ENCODE measurements around the gene TRIM41.
"Not testable (repeated sequence)": the region's sequence is repeated elsewhere in the genome, so short reads cannot be mapped to it uniquely, and the experiment has no call there.

The TRIM41 gene

DNA sequence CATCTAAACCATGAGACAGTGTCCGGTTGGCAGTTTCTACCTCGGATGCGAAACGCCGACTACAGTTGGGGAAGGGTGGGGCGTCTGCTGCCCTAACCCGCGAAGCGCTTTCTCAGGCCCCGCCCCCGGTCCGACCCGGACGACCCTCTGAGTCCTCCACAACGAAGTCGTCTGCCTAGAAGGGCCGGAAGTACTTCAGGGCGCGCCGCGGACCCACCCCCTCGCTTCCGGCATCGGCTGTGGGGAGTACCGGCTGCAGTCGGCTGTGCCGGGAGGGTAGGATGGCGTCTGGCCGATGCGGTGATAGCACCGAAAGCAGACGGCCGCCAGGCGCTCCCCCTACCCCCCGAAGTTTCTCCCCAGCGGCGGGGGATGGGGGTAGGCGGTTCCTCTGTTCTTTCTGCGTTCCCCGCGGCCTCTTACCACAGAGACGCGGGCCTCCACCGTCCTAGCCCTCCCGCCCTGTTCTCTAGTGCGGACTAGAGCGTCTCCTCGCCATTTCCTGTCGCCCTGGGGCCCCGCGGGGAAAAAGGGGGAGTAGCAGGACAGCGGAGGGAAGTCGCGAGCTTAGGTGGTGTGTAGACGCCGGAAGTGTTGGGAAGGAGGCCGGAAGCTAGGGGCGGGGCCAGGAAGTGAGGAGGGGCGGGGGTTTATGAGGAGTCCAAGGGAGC lies at the start of gene TRIM41:
Gene TRIM41 (plus strand): TSS at position 224 of the 671 bp plus-strand sequence. CDS start 719 bp downstream, outside the sequence.
- peak; percentile 99 for DNase-seq

DNA sequence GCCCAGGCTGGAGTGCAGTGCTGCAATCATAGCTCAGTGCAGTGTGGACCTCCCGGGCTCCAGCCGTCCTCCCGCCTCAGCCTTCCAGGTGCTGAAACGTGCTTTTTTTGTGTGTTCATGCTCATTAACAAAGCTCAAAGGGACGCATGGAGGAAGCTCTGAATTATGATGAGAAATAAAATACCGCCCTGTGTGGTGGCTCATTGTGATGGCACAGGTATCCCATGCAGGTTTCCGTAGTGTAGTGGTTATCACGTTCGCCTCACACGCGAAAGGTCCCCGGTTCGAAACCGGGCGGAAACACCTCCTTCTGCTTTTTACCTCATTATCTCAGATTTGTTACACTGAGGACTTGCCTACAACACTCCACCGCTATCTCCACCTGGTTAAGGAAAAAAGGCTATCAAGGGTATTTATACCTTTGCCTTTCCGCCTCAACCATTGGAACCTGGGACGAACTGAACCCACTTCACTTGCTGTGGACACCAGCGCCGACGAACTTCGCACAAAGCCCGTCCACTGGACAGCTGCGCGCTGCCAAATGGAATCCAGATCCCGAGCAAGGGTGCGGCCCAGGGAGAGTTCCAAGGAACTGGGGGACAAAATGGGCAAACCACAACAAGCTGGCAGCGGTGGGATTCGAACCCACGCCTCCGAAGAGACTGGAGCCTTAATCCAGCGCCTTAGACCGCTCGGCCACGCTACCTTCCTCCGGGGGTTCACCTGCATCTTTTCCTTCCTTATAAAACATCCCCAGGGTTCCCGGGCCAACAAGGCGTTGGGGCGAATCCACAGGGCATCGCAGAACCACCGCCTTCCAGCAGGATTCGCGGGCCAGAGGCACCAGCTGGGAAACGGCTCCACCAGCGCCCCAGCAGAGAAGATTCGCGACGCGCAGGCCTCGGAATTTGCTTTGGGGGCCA lies 49.4 kb upstream of the TRIM41 start:
- DNase-seq = peak; percentile 81

DNA sequence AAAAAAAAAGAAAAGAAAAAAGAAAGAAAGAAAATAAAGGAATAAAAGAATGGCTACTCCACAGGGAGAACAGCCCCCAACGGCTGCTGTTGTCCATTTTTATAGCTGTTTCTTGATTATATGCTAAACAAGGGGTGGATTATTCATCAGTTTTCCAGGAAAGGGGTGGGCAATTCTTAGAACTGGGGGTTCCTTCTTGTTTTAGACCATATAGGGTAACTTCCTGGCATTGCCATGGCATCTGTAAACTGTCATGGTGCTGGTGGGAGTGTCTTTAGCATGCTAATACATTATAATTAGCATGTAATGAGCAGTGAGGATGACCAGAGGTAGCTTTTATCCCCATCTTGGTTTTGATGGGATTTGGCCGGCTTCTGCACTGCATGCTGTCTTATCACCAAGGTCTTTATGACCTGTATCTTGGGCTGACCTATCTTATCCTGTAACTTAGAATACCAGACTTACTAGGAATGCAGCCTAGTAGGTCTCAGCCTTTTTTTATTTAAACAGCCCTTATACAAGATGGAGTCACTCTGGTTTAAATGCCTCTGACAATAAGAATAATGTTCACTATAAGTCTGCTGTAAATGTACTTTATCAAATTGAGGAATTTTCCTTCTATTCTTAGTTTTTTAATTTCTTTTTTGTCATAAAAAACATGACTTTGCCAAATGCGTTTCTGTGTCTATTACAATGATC lies 46.7 kb upstream of the TRIM41 start:
- no peak for DNase-seq

DNA sequence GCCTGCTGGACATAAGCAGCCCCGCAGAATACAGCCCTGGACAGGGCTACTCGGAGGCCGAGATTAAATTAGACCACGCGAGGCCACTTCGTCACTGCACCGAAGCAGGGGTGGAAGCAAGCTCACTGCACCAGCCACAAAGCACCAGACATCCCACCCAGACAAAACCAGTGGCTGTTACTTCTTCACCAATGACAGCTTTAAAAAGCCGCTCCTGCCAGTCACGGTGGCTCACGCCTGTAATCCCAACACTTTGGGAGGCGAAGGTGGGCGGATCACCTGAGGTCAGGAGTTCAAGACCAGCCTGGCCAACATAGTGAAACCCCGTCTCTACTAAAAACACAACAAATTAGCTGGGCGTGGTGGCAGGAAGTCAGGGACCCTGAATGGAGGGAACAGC lies 45.5 kb upstream of the TRIM41 start:
- DNase-seq = not testable (repeated sequence)

DNA sequence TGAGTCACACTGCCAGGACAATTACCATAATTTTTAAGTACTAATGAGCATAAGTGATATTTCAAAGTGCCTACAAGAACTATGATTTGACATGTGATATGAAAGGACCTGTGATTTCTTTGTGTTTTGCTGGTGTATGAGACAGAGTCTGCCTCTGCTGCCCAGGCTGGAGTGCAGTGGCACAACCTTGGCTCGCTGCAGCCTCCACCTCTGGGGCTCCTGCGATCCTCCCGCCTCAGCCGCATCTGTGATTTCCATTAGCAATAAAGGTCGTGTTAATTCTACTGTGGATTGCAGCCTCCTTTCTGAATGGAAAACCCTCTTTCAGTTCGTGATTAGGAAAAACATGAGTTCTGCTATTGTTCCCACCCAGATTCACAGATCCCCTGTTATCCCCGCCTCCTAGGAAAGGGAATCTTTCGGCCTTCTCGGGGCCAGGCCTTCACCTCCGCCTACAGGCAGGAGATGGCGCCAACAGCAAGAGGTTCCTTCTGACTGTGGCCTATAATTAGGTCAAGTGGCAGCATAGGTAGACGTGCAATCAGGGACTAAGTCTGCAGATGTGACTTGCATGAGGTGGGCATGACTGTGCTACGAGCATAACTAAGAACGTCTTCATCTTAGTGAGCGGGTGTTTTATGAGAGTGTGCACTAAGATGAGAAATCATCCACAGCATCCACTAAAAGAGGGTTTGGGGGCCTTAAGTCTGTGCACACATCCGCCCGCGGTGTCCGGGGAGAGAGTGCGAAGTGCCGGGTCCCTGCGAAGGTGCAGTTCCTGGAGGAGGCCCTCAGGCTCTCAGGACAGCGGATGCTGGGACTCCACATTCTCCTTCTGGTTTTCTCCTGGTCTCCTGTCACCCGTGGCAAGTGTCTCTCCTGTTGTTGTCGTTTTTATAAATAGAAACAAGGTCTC lies 41.2 kb upstream of the TRIM41 start:
- peak; percentile 85 for DNase-seq

DNA sequence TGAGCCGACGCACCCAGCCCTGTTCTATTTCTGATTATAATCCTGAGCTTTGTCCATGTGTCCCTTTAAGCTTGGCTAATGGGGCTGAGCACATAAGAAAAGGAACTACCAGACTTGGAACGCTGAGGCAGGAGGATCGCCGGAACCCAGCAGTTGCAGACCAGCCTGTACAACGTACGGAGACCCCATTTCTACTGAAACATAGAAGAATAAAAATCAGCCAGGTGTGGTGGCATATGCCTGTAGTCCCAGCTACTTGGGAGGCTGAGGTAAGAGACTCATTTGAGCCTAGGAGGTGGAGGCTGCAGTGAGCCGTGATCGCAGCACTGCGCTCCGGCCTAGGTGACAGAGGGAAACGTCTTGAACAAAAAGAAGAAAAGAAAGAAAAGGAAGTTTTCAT lies 40.4 kb upstream of the TRIM41 start:
- no peak for DNase-seq

DNA sequence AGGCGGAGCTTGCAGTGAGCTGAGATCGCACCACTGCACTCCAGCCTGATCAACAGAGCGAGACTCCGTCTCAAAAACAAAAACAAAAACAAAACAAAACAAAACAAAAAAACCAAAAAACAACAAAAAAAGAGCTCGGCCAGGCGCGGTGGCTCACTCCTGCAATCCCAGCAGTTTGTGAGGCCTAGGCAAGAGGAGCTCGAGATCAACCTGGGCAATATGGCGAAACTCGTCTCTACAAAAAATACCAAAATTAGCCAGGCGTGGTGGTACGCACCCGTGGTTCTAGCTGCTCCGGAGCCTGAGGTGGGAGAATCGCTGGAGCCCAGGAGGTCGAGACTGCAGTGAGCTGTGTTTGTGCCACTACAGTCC lies 38.2 kb upstream of the TRIM41 start:
- no peak for DNase-seq

DNA sequence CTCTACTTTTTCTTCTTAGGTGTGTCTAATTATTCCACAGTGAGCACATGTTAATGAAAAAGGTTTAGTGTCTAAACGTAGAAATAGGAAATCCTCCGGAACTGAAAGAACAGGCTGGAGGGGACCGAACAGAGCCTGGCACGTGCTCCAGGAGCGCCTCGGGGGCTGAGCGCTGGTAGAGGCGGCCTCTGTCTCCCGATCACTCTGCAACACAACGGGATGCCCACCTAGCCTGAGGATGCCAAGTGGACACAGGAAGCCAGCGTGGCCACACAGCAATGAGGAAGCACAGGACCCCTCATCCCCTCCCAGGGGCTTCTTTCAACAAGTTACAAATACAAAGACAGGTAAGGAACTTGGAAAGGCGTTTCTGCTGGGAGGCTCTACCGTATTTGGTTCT lies 37.5 kb upstream of the TRIM41 start:
- no peak for DNase-seq

DNA sequence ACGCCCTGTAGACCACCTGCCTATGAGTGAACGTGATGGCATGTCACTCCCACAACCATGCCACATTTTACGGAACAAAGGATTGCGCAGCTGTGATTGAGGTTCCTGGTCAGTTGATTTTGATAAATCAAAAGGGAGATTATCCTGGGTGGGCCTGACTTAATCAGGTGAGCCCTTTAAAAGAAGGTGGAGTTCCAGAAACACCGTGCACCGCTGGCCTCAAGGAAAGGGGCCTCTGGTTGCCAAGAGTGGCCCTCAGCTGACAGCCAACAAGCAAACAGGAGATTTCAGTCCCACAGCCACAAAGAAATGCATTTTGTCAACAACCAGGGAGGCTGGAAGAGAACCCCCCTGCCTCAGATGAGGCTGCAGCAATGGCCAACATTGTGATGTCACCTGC lies 37.1 kb upstream of the TRIM41 start:
- DNase-seq = peak; percentile 0

DNA sequence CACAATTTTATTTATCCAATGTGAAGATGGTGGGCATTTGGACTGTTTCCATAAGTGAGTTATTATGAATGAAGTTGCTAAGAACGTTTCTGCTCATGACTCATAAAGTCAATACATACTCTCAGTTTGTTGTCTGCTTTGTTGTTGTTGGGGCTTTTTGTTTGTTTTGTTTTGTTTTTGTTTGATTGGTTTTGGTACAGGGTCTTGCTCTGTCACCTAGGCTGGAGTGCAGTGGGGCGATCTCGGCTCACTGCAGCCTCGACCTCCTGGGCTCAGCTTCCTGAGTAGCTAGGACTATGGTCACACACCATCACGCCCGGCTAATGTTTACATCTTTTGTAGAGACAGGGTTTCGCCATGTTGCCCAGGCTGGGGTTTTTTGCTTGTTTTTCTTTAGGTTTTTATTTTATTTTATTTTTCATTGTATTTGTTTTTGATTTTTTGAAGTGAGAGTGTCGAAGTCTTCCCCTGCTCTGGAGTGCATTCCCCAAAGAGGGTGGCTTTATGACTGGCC lies 36.0 kb upstream of the TRIM41 start:
- DNase-seq = no peak

DNA sequence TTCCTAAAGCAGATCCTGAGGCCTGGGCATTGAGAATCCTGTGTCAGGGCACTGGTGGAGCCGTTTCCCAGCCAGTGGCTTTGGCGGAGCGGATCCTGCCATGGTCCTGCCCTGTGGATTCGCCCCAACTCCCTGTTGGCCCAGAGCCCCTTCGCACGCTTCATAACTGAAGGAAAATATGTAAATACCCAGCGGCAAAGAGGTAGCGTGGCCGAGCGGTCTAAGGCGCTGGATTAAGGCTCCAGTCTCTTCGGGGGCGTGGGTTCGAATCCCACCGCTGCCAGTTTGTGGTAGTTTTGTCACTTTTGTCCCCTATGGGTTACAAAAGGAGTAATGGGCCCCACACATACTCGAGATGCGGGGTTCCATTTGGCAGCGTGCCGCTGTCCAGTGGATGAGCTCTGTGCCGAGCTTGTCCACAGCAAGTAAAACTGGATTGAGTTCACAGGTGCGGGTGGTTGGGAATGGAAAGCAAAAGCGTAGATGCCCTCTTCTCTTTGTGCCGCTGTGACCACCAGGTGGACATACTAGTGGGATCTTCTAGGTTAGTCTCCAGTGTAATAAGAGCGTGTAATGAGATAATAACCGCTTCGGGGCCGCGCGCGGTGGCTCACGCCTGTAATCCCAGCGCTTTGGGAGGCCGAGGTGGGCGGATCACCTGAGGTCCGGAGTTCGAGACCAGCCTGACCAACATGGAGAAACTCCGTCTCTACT lies 35.4 kb upstream of the TRIM41 start:
- DNase-seq = peak; percentile 83

DNA sequence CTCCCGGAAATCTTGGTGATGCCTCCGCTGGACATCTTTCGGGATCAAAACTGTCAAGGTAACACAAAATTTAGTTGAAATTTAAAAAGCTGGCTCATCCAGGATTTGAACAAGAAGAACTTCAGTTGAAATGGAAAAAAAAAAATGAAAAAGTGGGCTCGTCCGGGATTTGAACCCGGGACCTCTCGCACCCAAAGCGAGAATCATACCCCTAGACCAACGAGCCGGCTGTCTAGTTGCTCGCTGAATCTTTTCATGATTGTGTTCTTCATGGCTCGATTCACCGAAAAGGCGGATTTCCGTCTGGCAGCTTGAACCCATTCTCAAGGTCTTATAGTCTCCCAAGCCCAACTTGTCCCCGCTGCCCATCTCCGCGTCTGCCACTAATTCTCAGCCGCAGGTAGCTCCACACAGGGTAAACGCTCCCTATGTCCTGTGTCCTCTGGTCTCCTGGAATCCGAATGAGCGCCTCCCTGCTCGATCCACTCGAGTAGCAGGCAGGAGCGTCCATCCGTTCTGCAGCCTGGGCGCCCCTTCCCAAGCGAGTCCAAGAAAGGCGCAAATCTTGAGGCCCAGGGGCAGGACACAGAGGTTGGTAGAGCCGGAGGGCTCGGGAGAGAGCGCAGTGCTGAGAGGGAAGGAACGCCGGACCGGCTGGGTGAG lies 34.2 kb upstream of the TRIM41 start:
- DNase-seq = peak; percentile 91

DNA sequence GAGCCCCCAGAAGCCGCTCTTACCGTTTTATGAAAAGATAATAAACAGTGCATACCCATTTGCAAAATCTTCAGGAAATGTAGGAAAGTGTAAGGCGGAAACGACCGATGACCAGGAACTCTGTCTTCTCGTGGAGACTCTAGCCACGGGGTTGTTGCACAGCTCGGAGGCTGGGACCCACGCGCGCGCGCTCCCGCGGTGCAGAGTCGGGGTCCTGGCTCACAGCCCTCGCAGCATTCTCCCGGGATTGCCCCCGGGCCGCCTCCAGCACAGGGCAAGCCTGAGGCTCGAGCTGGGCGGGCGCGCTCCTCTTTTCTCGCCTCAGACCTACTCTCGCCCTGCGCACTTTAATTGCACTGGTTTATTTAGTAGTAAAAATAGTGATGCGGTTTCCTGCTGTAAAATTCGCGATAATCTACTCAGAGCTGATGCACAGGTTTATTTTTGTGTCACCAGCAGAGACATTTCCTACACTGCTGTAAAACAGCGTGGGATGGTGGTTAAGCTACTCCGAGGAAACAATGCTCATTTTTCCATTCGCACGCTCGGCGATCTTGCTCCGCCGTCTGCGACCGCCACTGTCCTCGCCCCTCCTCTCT lies 33.6 kb upstream of the TRIM41 start:
- DNase-seq = peak; percentile 64

DNA sequence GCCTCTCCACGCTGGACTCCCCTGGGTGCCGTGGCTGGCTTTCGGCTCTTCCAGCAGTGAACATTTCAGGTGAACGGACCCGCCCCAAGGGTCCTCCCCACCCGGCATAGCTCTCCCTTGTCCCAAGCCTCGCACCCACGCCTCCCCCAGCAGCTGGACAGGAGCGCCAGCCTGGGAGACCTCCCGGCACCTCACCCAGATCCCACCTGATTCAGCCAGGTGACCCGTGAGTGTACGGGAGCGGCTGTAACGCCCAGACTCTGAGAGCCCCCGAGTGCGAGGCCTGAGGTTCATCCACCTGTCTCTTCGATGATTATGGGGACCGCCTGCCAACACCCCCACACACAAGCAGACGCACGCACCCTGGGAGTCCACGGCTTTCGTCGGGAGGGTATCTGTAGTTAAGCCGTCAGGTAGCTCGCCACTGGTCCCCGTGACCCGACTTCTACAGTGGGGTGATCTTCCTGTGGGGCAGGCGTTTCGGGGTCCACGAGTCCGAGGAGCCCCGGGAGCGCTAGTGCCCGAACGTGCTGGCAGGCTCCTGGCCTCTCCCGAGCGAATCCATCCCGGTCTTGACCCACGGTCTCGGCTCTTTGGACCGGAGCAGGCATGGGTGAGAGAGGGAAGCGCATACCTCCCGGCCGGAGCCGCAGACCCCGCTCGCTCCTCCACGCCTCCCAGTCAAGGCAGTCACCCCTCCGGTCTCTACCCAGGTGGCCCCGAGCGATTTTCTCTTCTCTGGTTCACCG lies 32.9 kb upstream of the TRIM41 start:
- DNase-seq = no peak

DNA sequence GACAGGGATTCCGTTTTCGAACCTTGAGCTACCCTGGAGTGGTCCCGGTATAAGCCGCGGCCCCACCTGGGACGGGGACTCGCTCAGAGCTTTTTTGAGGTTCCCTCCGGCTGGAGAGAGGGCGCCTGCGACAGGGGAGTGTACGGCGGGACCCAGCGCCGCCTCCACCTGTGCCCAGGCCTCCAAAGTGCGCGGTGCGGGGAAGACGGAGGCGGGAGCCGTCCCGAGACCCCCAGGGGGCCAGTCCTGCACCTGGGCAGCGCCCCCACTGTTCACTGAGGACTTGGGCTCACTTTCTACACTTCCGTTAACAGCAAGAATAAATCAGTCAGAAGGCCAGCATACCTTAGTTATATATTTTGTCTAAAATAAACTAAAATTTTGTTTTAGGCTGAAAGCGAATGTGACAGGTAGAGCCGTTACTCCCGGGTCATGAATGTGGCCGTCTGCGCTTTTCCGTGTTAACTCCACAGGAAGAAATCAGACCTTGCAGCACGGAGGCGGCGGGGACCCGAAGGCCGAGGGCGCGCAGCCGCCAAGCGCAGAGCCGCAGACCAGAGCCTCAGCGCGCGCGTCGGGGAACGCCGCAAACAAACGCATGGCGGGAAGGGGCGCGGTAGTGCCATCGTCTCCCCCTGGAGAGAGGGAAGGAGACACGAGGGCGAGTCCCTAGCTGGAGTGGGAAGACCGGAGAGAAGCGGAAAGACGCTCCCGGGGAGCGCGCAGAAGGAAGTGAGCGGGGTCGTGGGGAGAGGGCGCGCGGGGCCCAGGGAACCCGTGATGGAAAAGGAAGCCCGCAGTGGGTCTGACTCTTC lies 32.2 kb upstream of the TRIM41 start:
- DNase-seq = peak; percentile 61

DNA sequence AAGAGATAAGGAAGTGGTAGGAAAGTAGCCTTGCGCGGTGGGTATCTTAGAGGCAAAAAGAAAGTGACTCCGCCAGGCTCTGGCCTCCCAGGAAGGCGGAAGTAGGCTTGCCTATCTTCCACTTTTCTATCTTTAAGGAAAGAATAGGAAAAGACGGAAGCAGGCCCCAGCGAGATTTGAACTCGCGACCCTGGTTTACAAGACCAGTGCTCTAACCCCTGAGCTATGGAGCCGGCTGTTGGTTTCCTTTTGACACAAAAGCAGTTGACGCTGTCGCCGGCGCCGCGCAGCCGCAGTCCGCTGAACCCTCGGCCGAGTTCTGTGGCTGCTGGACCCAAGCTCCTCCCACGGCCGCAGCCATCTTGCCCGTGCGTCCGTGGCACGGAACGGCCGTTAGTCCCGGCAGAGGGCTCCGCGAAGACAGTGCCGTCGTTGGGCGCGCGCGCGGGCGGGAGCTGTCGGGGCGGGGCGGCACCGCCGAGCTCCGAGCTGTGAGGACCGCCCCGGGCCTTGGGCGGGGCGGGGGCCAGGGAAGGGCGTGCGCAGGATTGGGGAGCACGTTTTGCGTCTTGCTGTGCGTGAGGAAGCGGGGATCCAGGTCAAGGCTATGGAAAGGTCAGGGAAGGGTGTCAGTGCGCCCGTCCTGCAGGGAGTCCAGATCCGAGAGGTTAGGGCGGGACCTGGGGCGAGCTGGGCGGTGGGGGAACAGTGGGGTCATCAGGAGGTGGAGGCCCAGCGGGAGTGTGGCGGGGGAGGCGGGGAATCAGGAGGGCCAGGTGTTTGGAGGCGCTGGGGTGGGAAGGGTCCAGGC lies 31.4 kb upstream of the TRIM41 start:
- peak; percentile 96 for DNase-seq

DNA sequence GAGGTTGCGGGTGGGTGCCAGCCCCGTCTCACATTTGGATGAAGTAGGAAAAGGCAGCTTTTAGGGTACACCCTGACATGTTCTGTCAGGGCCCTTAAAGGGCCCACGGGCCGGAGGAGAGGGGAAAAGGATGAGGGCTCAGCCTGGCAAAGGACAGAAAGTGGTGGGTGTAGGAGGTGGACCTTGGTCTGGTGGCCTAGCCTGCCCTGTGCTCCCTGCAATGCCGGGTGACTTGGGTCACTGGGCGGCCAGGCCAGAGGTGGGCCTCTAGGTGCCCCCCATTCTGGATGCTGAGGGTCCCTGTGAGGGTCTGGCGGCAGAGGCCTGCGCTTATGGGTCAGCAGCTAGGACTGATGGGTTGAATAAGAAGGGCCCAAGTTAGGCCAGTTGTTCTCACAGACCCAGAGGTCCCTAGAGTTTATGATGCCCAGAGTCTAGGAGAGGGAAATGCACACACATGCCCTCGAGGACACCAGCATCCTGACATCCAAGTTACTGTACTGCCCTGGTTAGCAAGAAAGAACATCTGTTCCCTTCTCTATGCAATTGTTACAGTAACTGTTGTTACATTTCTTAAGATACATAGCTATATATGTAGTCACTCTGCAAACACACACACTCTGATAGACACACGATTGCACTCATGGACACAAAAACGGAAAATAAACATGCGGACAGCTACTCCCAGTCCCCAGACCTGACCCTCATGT lies 30.6 kb upstream of the TRIM41 start:
- no peak for DNase-seq

All from hematopoietic multipotent progenitor cell treated with erythropoietin and hydrocortisone succinate and interleukin-3 and kit ligand, for 6 days (in vitro differentiated cells).